HG03432 (cell line): Measurements from ENCODE around the gene LIPG.

Experiments
- ATAC-seq: cut with Tn5 transposase; IDR thresholded peaks from one replicate; pipeline ENCODE4 v1.9.1; 2021; ENCODE audit warnings: mild to moderate bottlenecking, moderate library complexity; ENCODE audit not compliant: unreplicated experiment

LIPG gene

GRCh38 chr18:49609256-49610021 lies 47.6 kb downstream of the LIPG start:
- ATAC-seq = no peak

- no peak for ATAC-seq
Observed at GRCh38 chr18:49610022-49610445, 48.2 kb downstream of the LIPG start.

- no peak for ATAC-seq
Observed at GRCh38 chr18:49611316-49611715, 49.5 kb downstream of the LIPG start.

- ATAC-seq = peak; percentile 92
Observed at GRCh38 chr18:49612515-49613033, 50.7 kb downstream of the LIPG start.

- ATAC-seq = no peak
Observed at GRCh38 chr18:49613141-49613640, 51.3 kb downstream of the LIPG start.

GRCh38 chr18:49613641-49614151 lies 51.8 kb downstream of the LIPG start:
- no peak for ATAC-seq

GRCh38 chr18:49616618-49617328 lies 54.9 kb downstream of the LIPG start:
- no peak for ATAC-seq

- ATAC-seq = no peak
Observed at GRCh38 chr18:49617329-49617695, 55.5 kb downstream of the LIPG start.

GRCh38 chr18:49617865-49618264 lies 56.0 kb downstream of the LIPG start:
- ATAC-seq = no peak

- ATAC-seq = no peak
Observed at GRCh38 chr18:49618742-49619681, 57.2 kb downstream of the LIPG start.

- no peak for ATAC-seq
Observed at GRCh38 chr18:49619801-49620200, 57.9 kb downstream of the LIPG start.

GRCh38 chr18:49621301-49621700 lies 59.4 kb downstream of the LIPG start:
- no peak for ATAC-seq

- ATAC-seq = no peak
Observed at GRCh38 chr18:49621717-49622351, 60.0 kb downstream of the LIPG start.

GRCh38 chr18:49623571-49623970 lies 61.7 kb downstream of the LIPG start:
- no peak for ATAC-seq

- no peak for ATAC-seq
Observed at GRCh38 chr18:49625021-49625691, 63.3 kb downstream of the LIPG start.

GRCh38 chr18:49626842-49627467 lies 65.1 kb downstream of the LIPG start:
- ATAC-seq = no peak

GRCh38 chr18:49628119-49628518 lies 66.3 kb downstream of the LIPG start:
- no peak for ATAC-seq

GRCh38 chr18:49628881-49629795 lies 67.3 kb downstream of the LIPG start:
- ATAC-seq = no peak
